Small intestine (tissue), 7 donors: Measurements from ENCODE around the gene PRDM12. TPM values are rescaled to one million over a fixed set of nuclear protein-coding genes. Genes with fewer than 3 reads are reported as not detected.

Experiments
- DNase-seq, 2 donors: peaks; one replicate each; pipeline versions ENCODE4 v3.0.0 to v3.0.0-alpha.2; 2013
- FAIRE-seq: peaks from 2 replicates; lab custom pipeline; 2012; peaks lifted over from hg19 to GRCh38; lab: Jason Lieb, UNC
- H3K27ac ChIP-seq, 3 donors: one replicate each; pipeline ENCODE4 v1.5.1; 2013; ENCODE audit warnings: low read length in 2 of 3, mild to moderate bottlenecking in 2 of 3, control low read depth in 1 of 3, inconsistent platforms in 1 of 3, low read depth in 1 of 3, moderate library complexity in 1 of 3
- H3K27me3 ChIP-seq, 3 donors: one replicate each; pipeline ENCODE4 v1.6.1; 2013; ENCODE audit warnings: low read length in 3 of 3, inconsistent platforms in 1 of 3; ENCODE audit not compliant: control insufficient read depth in 3 of 3, insufficient read depth in 3 of 3
- H3K36me3 ChIP-seq, 3 donors: one replicate each; pipeline ENCODE4 v1.6.1; 2013; ENCODE audit warnings: low read length in 3 of 3, inconsistent platforms in 1 of 3, low read depth in 1 of 3, mild to moderate bottlenecking in 1 of 3, moderate library complexity in 1 of 3; ENCODE audit not compliant: control insufficient read depth in 3 of 3, insufficient read depth in 2 of 3
- H3K4me1 ChIP-seq, 3 donors: one replicate each; pipeline ENCODE4 v1.6.1; 2013; ENCODE audit warnings: low read length in 2 of 3, inconsistent platforms in 1 of 3, low read depth in 1 of 3, mild to moderate bottlenecking in 1 of 3, moderate library complexity in 1 of 3; ENCODE audit not compliant: control insufficient read depth in 3 of 3, insufficient read depth in 2 of 3
- H3K4me3 ChIP-seq, 3 donors: one replicate each; pipeline ENCODE4 v1.5.1; 2013; ENCODE audit warnings: low read length in 3 of 3, control low read depth in 1 of 3, inconsistent platforms in 1 of 3, low read depth in 1 of 3, mild to moderate bottlenecking in 1 of 3, moderate library complexity in 1 of 3
- H3K9me3 ChIP-seq, 2 donors: one replicate each; pipeline ENCODE4 v1.6.1; 2013; ENCODE audit warnings: low read depth in 1 of 2, low read length in 1 of 2; ENCODE audit not compliant: control insufficient read depth in 2 of 2, insufficient read depth in 1 of 2
- WGBS, 3 donors: extraction: QIAGEN DNeasy Blood & Tissue Kit; methylation state at CpG; one replicate each; pipeline ENCODE4 v1.1.7; 2013; 5-methylcytosine and 5-hydroxymethylcytosine counted together
- polyA plus RNA-seq, 4 donors: library from polyadenylated mRNA; stranded (reverse) in 3 of 4; unstranded in 1 of 4; fragments of 200-250 nt in 3 of 4; fragments of 120-200 nt in 1 of 4; gene quantifications; one replicate each; pipeline versions ENCODE4 v1.2.1 to v1.2.3, GENCODE V29; 2013
- donor health status: healthy with polysubstance abuse.
- donor health status: control.
- donor health status: control.
- donor health status: Bipolar disorder and iron deficiency.
- donor health status: healthy.

Gene PRDM12
- polyA plus RNA-seq, 4 donors: 0.03 to 0.22 (median 0.09) TPM; not detected in 1

- peaks cover 32 to 96% (median 57%) of the 10 kb centered on the region in 3 donors for H3K27me3 ChIP-seq
- peak overlapping the region in 1 of 3 donors; percentile 20 for H3K4me3 ChIP-seq
- DNase-seq (no peak), FAIRE-seq (no peak)
- no peak overlapping the region for H3K27ac ChIP-seq
- 1 to 4% (median 2%) methylated on average over 30 to 33 of the region's 33 CpGs for WGBS, 3 donors
- H3K36me3 ChIP-seq: no peaks in the 10 kb centered on the region
- H3K4me1 ChIP-seq: peaks cover 0 to 13% (median 3%) of the 10 kb centered on the region in 3 donors
- peaks cover 0 to 14% of the 10 kb centered on the region in 2 donors for H3K9me3 ChIP-seq
Observed at GRCh38 chr9:130660326-130660682, 4.1 kb upstream of the PRDM12 start.

- WGBS, 3 donors: 2 to 5% (median 3%) methylated on average over 79 to 82 of the region's 82 CpGs
- no peak for FAIRE-seq
- Histone ChIP-seq H3K4me1 (peaks cover 0 to 19% (median 5%) of the 10 kb centered on the region in 3 donors), H3K27ac (no peak overlapping the region), H3K4me3 (peak overlapping the region in 1 of 3 donors; percentile 20), H3K27me3 (peaks cover 35 to 97% (median 63%) of the 10 kb centered on the region in 3 donors), H3K9me3 (peaks cover 0 to 14% of the 10 kb centered on the region in 2 donors), H3K36me3 (no peaks in the 10 kb centered on the region)
- peak in 1 of 2 donors; percentile 30 for DNase-seq
Observed at GRCh38 chr9:130660683-130661450, 3.5 kb upstream of the PRDM12 start.

- WGBS, 3 donors: 4 to 8% (median 7%) methylated on average over 46 to 47 of the region's 47 CpGs
- Histone ChIP-seq H3K4me3 (no peak overlapping the region), H3K27ac (no peak overlapping the region), H3K36me3 (no peaks in the 10 kb centered on the region), H3K27me3 (peaks cover 41 to 98% (median 64%) of the 10 kb centered on the region in 3 donors), H3K4me1 (peaks cover 0 to 21% (median 5%) of the 10 kb centered on the region in 3 donors), H3K9me3 (peaks cover 0 to 14% of the 10 kb centered on the region in 2 donors)
- peak in 1 of 2 donors; percentile 17 for DNase-seq
- FAIRE-seq: no peak
Observed at GRCh38 chr9:130661451-130662098, 2.8 kb upstream of the PRDM12 start.

- WGBS, 3 donors: 6 to 7% (median 6%) methylated on average over 44 to 49 of the region's 49 CpGs
- Histone ChIP-seq H3K27ac (no peak overlapping the region), H3K27me3 (peaks cover 45 to 97% (median 67%) of the 10 kb centered on the region in 3 donors), H3K4me3 (no peak overlapping the region), H3K9me3 (peaks cover 0 to 14% of the 10 kb centered on the region in 2 donors), H3K4me1 (peaks cover 0 to 21% (median 5%) of the 10 kb centered on the region in 3 donors), H3K36me3 (no peaks in the 10 kb centered on the region)
- FAIRE-seq: no peak
- DNase-seq: peak in 1 of 2 donors; percentile 23
Observed at GRCh38 chr9:130662099-130662969, 2.1 kb upstream of the PRDM12 start.

- Histone ChIP-seq H3K4me3 (no peak overlapping the region), H3K9me3 (peaks cover 0 to 14% of the 10 kb centered on the region in 2 donors), H3K27ac (no peak overlapping the region), H3K36me3 (no peaks in the 10 kb centered on the region), H3K4me1 (peaks cover 0 to 21% (median 5%) of the 10 kb centered on the region in 3 donors), H3K27me3 (peaks cover 50 to 97% (median 70%) of the 10 kb centered on the region in 3 donors)
- peak in 1 of 2 donors; percentile 29 for DNase-seq
- no peak for FAIRE-seq
- 3 to 5% (median 4%) methylated on average over 15 of the region's 15 CpGs for WGBS, 3 donors
Observed at GRCh38 chr9:130662970-130663257, 1.5 kb upstream of the PRDM12 start.

- Histone ChIP-seq H3K27ac (no peak overlapping the region), H3K4me3 (no peak overlapping the region), H3K36me3 (no peaks in the 10 kb centered on the region), H3K9me3 (peaks cover 0 to 12% of the 10 kb centered on the region in 2 donors), H3K27me3 (peaks cover 50 to 97% (median 72%) of the 10 kb centered on the region in 3 donors), H3K4me1 (peaks cover 0 to 21% (median 5%) of the 10 kb centered on the region in 3 donors)
- FAIRE-seq (no peak), DNase-seq (peak in 1 of 2 donors; percentile 39)
- WGBS, 3 donors: 2 to 5% (median 2%) methylated on average over 45 to 65 of the region's 65 CpGs
Observed at GRCh38 chr9:130663258-130663976, 977 bp upstream of the PRDM12 start.

GRCh38 chr9:130663977-130664250 is 480 bp upstream of the PRDM12 start:
- DNase-seq (no peak), FAIRE-seq (no peak)
- Histone ChIP-seq H3K9me3 (peaks cover 0 to 7% of the 10 kb centered on the region in 2 donors), H3K27me3 (peaks cover 50 to 97% (median 68%) of the 10 kb centered on the region in 3 donors), H3K36me3 (no peaks in the 10 kb centered on the region), H3K4me1 (peaks cover 0 to 21% (median 5%) of the 10 kb centered on the region in 3 donors), H3K27ac (no peak overlapping the region), H3K4me3 (no peak overlapping the region)
- 1 to 10% (median 4%) methylated on average over 14 to 19 of the region's 19 CpGs for WGBS, 3 donors
